ENCODE measurements around the gene HERC3. TPM values are rescaled to one million over a fixed set of nuclear protein-coding genes. Genes with fewer than 3 reads are reported as not detected.

HERC3 gene
- total RNA-seq (2022), result 34.9 and 64.0 TPM in 2 replicates
- Bru-seq, nascent RNA, result percentile 93 among the genes with signal in this experiment
- BruChase-seq, experiment 1, labeled RNA remaining after a 6-hour chase, result percentile 90 among the genes with signal in this experiment
- BruChase-seq, experiment 2, labeled RNA remaining after a 2-hour chase, result percentile 90 among the genes with signal in this experiment
- long read RNA-seq, full-length matches to known transcripts, result 9 of 37 reads
- long read RNA-seq, partial matches to known transcripts, result 2 of 37 reads
- long read RNA-seq, other reads (novel, unspliced or antisense), result 26 of 37 reads

DNA sequence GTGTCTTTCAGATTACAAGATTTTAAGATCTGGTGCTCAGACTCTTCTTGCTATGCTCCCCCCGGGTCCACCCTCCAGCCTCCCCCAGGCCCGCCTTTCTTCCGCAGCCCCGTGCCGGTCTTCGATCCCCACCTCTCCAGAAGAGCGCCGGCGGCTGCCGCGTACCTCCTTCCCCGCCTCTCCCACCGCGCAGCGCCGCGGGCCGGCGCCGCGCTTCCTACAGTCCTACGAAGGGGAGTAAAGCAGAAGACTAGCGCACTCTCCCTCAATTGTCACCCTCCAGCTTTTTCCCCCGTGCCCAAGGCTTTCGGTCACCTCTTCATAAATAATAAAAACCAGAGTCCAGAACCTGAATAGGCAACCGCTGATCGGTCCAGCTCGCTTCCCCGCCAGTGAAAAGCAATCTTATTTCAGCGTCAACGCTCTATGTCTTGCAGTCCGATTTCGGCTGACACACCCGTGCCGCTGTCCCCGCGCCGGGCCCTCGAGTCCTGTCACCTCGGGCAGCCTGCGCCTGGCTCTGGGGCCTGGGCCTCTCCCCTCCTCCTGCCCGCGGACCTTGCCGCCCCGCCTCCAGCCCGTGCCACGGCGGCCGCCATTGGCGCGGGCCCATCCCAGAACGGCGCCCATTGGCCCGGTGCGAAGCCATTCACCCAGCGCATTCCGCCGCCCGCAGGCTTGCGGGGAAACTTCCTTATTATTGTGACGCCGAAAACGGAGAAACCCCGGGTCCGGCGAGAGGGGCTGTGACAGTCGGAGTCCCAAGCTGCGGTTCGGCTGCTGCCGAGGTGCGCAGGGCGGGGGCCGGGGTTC, at the start of gene HERC3:
TSS of gene HERC3 (plus strand) at position 694 of the 813 bp plus-strand sequence. CDS start 13,344 bp downstream, outside the sequence.
- CTCF ChIA-PET, result interaction anchor here (0.6 to 2.3 kb wide), 10 partner anchors 21 to 70 kb away, joined by 3 to 10 read pairs (median 4); no protein-coding TSS in a partner anchor
- TF ChIP-seq, protein P1, sequence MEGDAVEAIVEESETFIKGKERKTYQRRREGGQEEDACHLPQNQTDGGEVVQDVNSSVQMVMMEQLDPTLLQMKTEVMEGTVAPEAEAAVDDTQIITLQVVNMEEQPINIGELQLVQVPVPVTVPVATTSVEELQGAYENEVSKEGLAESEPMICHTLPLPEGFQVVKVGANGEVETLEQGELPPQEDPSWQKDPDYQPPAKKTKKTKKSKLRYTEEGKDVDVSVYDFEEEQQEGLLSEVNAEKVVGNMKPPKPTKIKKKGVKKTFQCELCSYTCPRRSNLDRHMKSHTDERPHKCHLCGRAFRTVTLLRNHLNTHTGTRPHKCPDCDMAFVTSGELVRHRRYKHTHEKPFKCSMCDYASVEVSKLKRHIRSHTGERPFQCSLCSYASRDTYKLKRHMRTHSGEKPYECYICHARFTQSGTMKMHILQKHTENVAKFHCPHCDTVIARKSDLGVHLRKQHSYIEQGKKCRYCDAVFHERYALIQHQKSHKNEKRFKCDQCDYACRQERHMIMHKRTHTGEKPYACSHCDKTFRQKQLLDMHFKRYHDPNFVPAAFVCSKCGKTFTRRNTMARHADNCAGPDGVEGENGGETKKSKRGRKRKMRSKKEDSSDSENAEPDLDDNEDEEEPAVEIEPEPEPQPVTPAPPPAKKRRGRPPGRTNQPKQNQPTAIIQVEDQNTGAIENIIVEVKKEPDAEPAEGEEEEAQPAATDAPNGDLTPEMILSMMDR (IDR thresholded peaks at IDR 0.05; ENCODE audit: unreplicated experiment), result no peak
- no peaks in the 10 kb centered on the region for H3K9me3 Mint-ChIP-seq (ENCODE audit: unreplicated experiment)
- DNase-seq (ENCODE audit: unreplicated experiment), result peak; percentile 89
- H3K36me3 Mint-ChIP-seq (ENCODE audit: insufficient read depth, unreplicated experiment), result peaks cover 27% of the 10 kb centered on the region
- peak within 1 kb of the TSS; percentile 83 for H3K4me3 Mint-ChIP-seq (ENCODE audit: unreplicated experiment)
- H3K27me3 Mint-ChIP-seq (ENCODE audit: insufficient read depth, unreplicated experiment), result no peaks in the 10 kb centered on the region
- peaks cover 6% of the 10 kb centered on the region for H3K4me1 Mint-ChIP-seq (ENCODE audit: insufficient read depth, unreplicated experiment)
- POLR2A ChIA-PET, result interaction anchor here (0.7 to 6.5 kb wide), 23 partner anchors 8 to 571 kb away, joined by 3 to 199 read pairs (median 9); partner anchors contain the start of gene PYURF
- peak within 1 kb of the TSS; percentile 77 for H3K27ac Mint-ChIP-seq (ENCODE audit: low read depth, unreplicated experiment)
- no TSS peak for BruUV-seq (replicated peaks)
- intact Hi-C loops (cut with micrococcal nuclease), result loop anchor here (2.0 kb wide), 3 partner anchors 31 to 57 kb away; no protein-coding TSS in a partner anchor

DNA sequence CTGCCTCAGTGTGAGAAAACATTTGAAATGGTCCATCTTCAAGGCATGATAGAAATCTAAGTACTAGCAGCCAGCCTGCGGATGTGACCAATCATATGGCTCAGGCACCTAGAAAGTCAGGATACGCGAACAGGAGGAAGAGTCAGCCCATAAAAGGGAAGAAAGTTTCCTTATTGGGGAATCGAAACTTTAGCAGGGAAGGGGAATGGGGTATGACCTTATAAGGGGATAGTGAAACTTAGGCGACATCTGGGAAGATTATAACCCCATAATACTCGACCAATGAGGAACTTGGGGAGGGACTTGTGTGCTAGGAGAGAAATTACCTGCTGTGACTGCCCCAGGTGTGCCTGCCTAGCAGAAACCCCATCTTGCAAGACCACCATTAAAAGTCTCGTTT, 42.5 kb upstream of the HERC3 start:
- H3K36me3 Mint-ChIP-seq (ENCODE audit: insufficient read depth, unreplicated experiment), result no peaks in the 10 kb centered on the region
- peak overlapping the region; percentile 71 for H3K27ac Mint-ChIP-seq (ENCODE audit: low read depth, unreplicated experiment)
- H3K4me3 Mint-ChIP-seq (ENCODE audit: unreplicated experiment), result no peak overlapping the region
- BruUV-seq (replicated peaks), result no TSS peak
- CTCF ChIA-PET, result no interaction called here
- intact Hi-C loops (cut with micrococcal nuclease), result no loop called here
- H3K27me3 Mint-ChIP-seq (ENCODE audit: insufficient read depth, unreplicated experiment), result no peaks in the 10 kb centered on the region
- no peak for DNase-seq (ENCODE audit: unreplicated experiment)
- POLR2A ChIA-PET, result no interaction called here
- H3K4me1 Mint-ChIP-seq (ENCODE audit: insufficient read depth, unreplicated experiment), result no peaks in the 10 kb centered on the region
- TF ChIP-seq, protein P1 (IDR thresholded peaks at IDR 0.05; ENCODE audit: unreplicated experiment), result no peak
- no peaks in the 10 kb centered on the region for H3K9me3 Mint-ChIP-seq (ENCODE audit: unreplicated experiment)

DNA sequence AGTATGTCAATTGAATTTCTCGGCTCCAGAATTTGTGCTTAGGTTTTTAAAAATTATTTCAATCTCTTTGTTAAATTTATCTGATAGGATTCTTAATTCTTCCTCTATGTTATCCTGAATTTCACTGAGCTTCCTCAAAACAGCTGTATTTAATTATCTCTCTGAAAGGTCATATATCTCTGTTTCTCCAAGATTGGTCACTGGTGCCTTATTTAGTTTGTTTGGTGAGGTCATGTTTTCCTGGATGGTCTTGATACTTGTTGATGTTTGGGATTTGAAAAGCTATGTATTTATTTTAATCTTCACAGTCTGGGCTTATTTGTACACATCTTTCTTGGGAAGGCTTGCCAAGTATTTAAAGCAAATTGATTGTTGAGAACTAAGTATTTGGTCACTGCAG, 24.7 kb upstream of the HERC3 start:
- H3K27ac Mint-ChIP-seq (ENCODE audit: low read depth, unreplicated experiment), result no peak overlapping the region
- no peak for DNase-seq (ENCODE audit: unreplicated experiment)
- TF ChIP-seq, protein P1 (IDR thresholded peaks at IDR 0.05; ENCODE audit: unreplicated experiment), result no peak
- POLR2A ChIA-PET, result interaction anchor here (2.0 kb wide), 1 partner anchor 9 kb away, joined by 4 read pairs; no protein-coding TSS in a partner anchor
- no TSS peak for BruUV-seq (replicated peaks)
- H3K36me3 Mint-ChIP-seq (ENCODE audit: insufficient read depth, unreplicated experiment), result peaks cover 5% of the 10 kb centered on the region
- CTCF ChIA-PET, result interaction anchor here (0.7 to 1.0 kb wide), 3 partner anchors 28 to 62 kb away, joined by 3 to 4 read pairs (median 3); no protein-coding TSS in a partner anchor
- H3K4me3 Mint-ChIP-seq (ENCODE audit: unreplicated experiment), result no peak overlapping the region
- H3K9me3 Mint-ChIP-seq (ENCODE audit: unreplicated experiment), result peaks cover 8% of the 10 kb centered on the region
- no peaks in the 10 kb centered on the region for H3K4me1 Mint-ChIP-seq (ENCODE audit: insufficient read depth, unreplicated experiment)
- intact Hi-C loops (cut with micrococcal nuclease), result no loop called here
- H3K27me3 Mint-ChIP-seq (ENCODE audit: insufficient read depth, unreplicated experiment), result no peaks in the 10 kb centered on the region

DNA sequence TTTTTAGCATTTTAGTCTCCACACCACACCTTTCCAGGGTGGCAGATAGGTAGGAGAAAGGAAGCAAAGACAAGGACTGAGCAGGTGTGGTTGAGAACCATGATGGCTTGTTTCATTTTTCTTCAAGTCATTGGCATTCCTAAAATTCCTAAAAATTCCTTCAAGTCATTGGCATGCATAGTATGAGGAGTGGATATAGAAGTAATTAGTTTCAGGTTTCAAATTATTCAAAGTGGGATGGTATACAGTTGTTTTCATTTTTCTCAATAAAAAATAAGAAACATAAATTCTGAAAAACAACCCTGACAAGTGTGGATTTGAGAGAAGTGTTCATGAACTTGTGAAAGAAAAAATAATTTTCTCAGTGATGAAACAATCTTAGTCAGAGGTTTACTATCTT, 22.3 kb upstream of the HERC3 start:
- TF ChIP-seq, protein P1 (IDR thresholded peaks at IDR 0.05; ENCODE audit: unreplicated experiment), result no peak
- no peaks in the 10 kb centered on the region for H3K27me3 Mint-ChIP-seq (ENCODE audit: insufficient read depth, unreplicated experiment)
- ChIA-PET POLR2A (no interaction called here), CTCF (no interaction called here)
- no peaks in the 10 kb centered on the region for H3K4me1 Mint-ChIP-seq (ENCODE audit: insufficient read depth, unreplicated experiment)
- H3K9me3 Mint-ChIP-seq (ENCODE audit: unreplicated experiment), result peaks cover 8% of the 10 kb centered on the region
- no TSS peak for BruUV-seq (replicated peaks)
- peaks cover 5% of the 10 kb centered on the region for H3K36me3 Mint-ChIP-seq (ENCODE audit: insufficient read depth, unreplicated experiment)
- intact Hi-C loops (cut with micrococcal nuclease), result no loop called here
- H3K27ac Mint-ChIP-seq (ENCODE audit: low read depth, unreplicated experiment), result no peak overlapping the region
- no peak for DNase-seq (ENCODE audit: unreplicated experiment)
- H3K4me3 Mint-ChIP-seq (ENCODE audit: unreplicated experiment), result no peak overlapping the region
